Muscle of leg (tissue), 11 donors: ENCODE measurements around the gene FAM53B. TPM values are rescaled to one million over a fixed set of nuclear protein-coding genes. Genes with fewer than 3 reads are reported as not detected.

Source experiments
- DNase-seq: peaks from one replicate; pipeline ENCODE4 v3.0.0; 2013
- H3K27ac ChIP-seq: one replicate; pipeline ENCODE4 v1.5.1; 2013; ENCODE audit warnings: mild to moderate bottlenecking, low read length, control low read depth
- H3K27me3 ChIP-seq: one replicate; pipeline ENCODE4 v1.6.1; 2013; ENCODE audit warnings: low read length; ENCODE audit not compliant: control insufficient read depth, insufficient read depth
- H3K36me3 ChIP-seq: one replicate; pipeline ENCODE4 v1.6.1; 2013; ENCODE audit warnings: low read length; ENCODE audit not compliant: control insufficient read depth, insufficient read depth
- H3K4me1 ChIP-seq: one replicate; pipeline ENCODE4 v1.6.1; 2013; ENCODE audit warnings: low read length; ENCODE audit not compliant: control insufficient read depth, insufficient read depth
- H3K4me3 ChIP-seq: one replicate; pipeline ENCODE4 v1.5.1; 2013; ENCODE audit warnings: low read length, control low read depth
- H3K9me3 ChIP-seq: replicated peaks from 2 replicates; pipeline ENCODE4 v1.6.1; 2013; ENCODE audit warnings: low read depth, low read length; ENCODE audit not compliant: control insufficient read depth
- WGBS: methylation state at CpG from one replicate; pipeline ENCODE4 v1.1.5; 2013; ENCODE audit warnings: missing lambda C conversion rate; ENCODE audit not compliant: insufficient coverage; 5-methylcytosine and 5-hydroxymethylcytosine counted together
- polyA plus RNA-seq, 8 donors: library from polyadenylated mRNA; unstranded; fragments of 120-200 nt; gene quantifications; one replicate each; pipeline versions ENCODE4 v1.2.1 to v1.2.3, GENCODE V29; 2013; ENCODE audit warnings: inconsistent platforms in 1 of 8, low replicate concordance in 1 of 8; ENCODE audit not compliant: insufficient read length in 8 of 8, insufficient read depth in 1 of 8
- total RNA-seq: library from RNA; stranded (reverse); fragments of 120-200 nt; gene quantifications from one replicate; pipeline ENCODE4 v1.2.4, GENCODE V29; 2013

FAM53B gene
- total and polyA plus RNA-seq, 9 donors, result 23.6 to 31.2 (median 27.0) TPM

DNA sequence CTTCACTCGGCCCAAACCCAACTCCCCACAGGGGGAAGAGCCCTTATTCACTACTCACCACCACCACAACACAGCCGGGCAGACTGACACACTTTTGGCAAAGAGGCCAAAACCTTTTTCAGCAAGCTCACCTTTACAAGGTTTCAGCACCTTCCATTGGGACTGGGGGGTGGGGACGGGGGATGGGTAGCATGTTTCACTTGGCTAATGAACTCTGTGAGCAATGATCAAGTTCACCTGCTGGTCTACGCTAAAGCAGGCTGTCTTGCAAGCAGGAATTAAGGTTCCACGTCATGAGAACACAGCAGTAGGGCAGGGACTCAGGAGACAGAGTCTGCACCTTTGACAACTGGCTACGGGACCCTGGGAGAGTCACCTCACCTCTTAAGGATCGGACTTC, 7.0 kb downstream of the FAM53B start:
- Histone ChIP-seq H3K9me3 (no peaks in the 10 kb centered on the region), H3K4me1 (peaks cover 96% of the 10 kb centered on the region), H3K4me3 (no peak overlapping the region), H3K36me3 (peaks cover 12% of the 10 kb centered on the region), H3K27me3 (no peaks in the 10 kb centered on the region), H3K27ac (peak overlapping the region; percentile 74)
- WGBS, result 80% methylated on average over 3 of the region's 7 CpGs
- DNase-seq, result no peak

DNA sequence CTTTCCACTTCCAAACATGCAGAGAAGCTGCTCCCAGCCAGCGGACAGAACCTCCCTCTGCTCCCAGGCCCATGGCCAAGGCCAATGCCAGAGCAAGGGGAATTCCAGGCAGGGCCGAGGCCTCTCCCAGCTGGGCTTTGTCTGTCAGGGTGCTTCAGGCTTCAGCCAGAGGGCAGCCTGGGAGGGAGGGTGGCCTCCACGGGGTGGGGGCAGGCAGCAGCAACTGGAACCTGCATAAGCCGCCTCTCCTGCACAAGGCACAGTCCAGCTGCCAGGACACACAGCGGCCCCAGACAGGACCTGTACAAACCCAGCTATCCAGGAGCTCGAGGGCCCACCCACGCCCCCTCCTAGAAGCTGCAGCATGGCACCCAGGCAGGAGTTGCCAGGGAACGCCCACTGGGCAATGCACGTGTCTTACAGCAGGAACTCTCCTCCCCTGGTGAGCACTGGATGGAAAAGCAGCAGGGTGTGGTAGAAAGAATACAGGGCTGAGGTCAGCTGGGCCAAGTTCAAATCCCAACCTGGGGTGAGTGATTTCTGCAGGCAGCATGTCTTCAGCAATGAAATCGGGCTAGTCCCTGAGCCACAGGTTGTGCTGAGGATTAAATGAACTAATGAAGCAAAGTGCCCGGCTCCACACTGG, 7.6 kb downstream of the FAM53B start:
- H3K36me3 ChIP-seq, result peaks cover 17% of the 10 kb centered on the region
- H3K9me3 ChIP-seq, result no peaks in the 10 kb centered on the region
- WGBS, result 49% methylated on average over 7 of the region's 11 CpGs
- H3K4me3 ChIP-seq, result no peak overlapping the region
- H3K27ac ChIP-seq, result peak overlapping the region; percentile 74
- peak; percentile 89 for DNase-seq
- H3K27me3 ChIP-seq, result no peaks in the 10 kb centered on the region
- H3K4me1 ChIP-seq, result peaks cover 91% of the 10 kb centered on the region

DNA sequence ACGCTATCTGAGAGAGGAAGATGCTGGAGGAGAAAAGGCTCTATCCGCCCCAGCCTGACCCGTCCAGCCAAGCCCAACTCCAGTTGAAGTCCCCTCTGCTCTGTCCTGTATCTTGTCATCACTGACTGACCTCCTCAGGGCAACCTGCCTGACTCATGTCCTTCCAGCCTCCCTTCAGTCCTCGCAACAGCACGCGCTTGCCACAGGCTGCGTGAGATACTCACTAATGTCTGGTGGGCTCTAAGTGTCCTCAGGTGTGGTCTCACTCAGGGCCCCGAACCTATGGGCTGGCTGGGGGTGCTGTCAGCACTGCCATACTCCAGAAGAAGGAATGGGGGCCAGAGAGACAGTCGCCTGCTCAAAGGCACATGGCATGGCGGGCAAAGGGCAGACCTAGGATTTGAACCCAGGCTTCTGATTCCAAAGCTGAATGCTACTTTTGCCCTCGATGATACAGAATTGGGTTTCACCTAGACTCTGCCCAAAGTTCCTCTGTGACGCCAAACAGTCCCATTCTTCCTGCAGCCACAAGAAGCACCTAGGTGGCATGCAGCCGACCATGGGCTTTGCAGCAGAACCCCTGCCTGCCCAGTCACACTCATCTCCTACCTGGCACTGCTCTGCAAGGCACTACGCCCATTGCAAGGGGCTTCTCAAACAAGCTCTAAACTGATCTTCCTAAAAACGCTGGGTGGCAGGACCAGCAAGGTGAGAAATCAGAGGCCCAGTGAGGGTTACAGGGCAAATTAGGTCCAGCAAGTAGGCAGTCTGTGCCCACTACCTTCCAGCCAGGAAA, 8.5 kb downstream of the FAM53B start:
- no peaks in the 10 kb centered on the region for H3K9me3 ChIP-seq
- H3K4me3 ChIP-seq, result no peak overlapping the region
- peak overlapping the region; percentile 74 for H3K27ac ChIP-seq
- peaks cover 22% of the 10 kb centered on the region for H3K36me3 ChIP-seq
- WGBS, result 93% methylated on average over 12 of the region's 15 CpGs
- no peak for DNase-seq
- H3K27me3 ChIP-seq, result no peaks in the 10 kb centered on the region
- peaks cover 82% of the 10 kb centered on the region for H3K4me1 ChIP-seq

DNA sequence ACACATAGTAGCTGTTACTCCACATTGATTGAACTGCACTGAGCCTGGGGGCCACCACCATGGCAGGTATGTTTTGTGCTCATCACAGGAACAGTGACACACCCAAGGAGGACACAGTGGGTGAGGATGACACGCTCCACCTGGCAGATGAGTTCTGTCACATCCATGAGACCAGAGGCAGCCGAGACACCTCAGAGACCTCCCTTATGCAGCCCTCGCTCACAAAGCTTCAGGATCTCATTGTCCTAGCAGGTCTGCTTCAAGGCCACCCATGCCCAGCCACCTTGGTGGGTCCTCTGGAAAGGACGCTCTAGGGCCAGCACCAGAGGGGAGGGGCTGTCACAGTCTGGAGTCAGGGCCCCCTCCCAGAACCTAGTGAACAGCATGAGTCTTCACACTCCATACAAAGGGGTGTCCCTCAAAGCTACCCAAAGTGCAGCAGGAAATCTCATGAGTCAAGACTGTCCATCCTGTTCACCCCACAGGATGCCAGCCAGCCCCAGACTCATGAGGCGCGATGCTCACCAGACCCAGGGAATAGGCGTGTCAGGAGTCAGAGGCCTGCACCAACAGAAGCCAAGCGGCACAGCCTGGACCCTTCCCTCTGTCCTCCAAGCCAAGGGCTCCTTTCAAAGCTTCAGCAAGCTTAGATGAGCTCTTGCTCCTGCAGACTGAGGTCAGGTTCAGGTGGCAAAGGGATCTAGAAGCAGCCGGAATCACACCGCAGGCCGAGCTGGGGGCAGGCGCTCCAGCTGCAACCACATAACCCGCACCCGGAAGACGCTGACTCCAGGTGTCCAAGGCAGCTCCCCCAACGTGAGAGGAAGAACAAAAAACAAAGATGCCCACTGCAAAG, 9.6 kb downstream of the FAM53B start:
- 91% methylated on average over 13 of the region's 16 CpGs for WGBS
- Histone ChIP-seq H3K4me1 (peaks cover 79% of the 10 kb centered on the region), H3K27me3 (no peaks in the 10 kb centered on the region), H3K9me3 (no peaks in the 10 kb centered on the region), H3K36me3 (peaks cover 25% of the 10 kb centered on the region), H3K4me3 (no peak overlapping the region), H3K27ac (peak overlapping the region; percentile 29)
- DNase-seq, result no peak

DNA sequence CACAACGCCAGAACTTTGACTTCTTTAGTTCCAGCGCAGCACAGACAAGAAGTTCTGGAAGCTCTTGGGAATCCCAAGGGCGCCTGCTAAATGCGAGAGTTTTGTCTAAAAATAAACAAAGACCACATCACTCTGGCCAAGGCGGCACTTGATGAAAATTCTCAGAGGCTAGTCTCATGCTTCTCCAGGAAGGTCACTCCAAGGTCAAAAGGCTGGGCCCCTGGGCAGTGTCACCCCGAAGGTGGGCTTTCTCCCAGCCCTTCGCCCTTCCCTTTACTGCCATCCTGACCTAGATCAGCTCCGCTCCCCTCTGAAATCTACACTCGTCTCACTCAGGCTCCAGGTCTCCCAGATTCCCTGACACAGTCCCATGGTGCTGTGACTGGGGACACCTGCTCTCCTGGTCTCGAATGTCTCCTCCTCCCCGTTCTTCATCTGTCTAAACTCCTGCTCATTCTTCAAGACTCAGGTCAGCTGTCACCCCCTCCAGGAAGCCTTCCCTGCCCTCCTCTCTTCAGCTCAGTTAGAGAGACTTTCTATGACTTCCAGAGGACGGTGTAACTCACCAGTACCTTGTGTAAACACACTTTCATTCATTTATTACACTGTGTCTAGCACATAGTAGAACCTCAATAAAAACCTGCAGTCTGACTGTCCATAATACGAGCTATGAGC, 10.5 kb downstream of the FAM53B start:
- DNase-seq, result peak; percentile 75
- H3K4me1 ChIP-seq, result peaks cover 79% of the 10 kb centered on the region
- no peaks in the 10 kb centered on the region for H3K27me3 ChIP-seq
- peaks cover 25% of the 10 kb centered on the region for H3K36me3 ChIP-seq
- 46% methylated on average over 13 of the region's 13 CpGs for WGBS
- no peaks in the 10 kb centered on the region for H3K9me3 ChIP-seq
- peak overlapping the region; percentile 81 for H3K27ac ChIP-seq
- no peak overlapping the region for H3K4me3 ChIP-seq

DNA sequence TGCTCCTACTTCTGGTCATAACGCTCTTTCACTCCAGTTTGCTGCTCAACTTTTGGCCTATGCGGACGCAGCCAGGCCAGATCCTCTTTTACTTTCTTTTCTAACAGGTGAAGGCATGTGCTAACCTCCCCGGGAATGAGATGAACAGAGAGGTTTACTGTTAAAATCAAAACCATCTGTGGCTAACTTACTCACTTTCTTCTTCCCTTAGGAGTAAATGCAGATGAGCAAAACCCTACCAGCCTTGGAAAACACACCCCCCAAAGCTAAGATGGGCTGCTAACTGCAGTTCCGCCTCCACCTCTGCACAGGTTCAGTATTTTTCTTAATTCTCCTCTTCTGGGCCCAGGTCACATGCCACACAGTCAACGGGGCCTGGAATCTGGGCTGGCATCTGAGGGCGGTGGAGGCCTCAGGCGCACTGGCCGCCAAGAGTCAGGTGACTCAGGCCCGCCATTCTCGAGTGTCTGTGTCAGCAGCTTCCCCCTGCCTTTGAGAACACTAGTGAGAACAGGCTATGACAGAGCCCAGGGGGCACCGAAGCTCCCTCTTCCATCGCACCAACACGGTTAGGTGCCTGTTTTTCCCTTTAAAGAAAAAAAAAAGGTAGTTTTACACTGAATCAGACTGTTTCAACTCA, 11.1 kb downstream of the FAM53B start:
- no peaks in the 10 kb centered on the region for H3K27me3 ChIP-seq
- H3K4me3 ChIP-seq, result no peak overlapping the region
- WGBS, result 40% methylated on average over 11 of the region's 14 CpGs
- H3K4me1 ChIP-seq, result peaks cover 80% of the 10 kb centered on the region
- peak overlapping the region; percentile 81 for H3K27ac ChIP-seq
- H3K9me3 ChIP-seq, result no peaks in the 10 kb centered on the region
- peak; percentile 66 for DNase-seq
- peaks cover 25% of the 10 kb centered on the region for H3K36me3 ChIP-seq

DNA sequence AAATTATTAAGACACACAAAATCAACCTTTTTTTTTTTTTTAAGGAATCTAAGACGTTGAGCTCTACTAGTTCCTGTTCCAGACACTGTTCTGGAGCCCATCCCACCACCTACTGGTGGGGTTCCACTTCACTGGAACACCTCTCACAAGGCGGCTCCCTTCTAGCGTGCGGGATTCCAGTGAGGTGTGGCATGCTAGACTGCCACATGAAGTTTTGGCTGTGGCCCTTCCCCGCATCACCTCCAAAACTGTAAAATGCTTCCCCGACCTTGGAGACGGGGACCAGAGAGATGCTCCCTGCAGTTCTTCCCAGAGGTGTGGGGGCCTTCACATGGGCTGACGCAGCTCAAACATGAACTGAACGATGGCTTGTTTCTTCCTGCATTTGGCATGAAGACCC, 12.6 kb downstream of the FAM53B start:
- no peaks in the 10 kb centered on the region for H3K27me3 ChIP-seq
- peaks cover 25% of the 10 kb centered on the region for H3K36me3 ChIP-seq
- H3K4me1 ChIP-seq, result peaks cover 76% of the 10 kb centered on the region
- WGBS, result 95% methylated on average over 4 of the region's 9 CpGs
- no peak for DNase-seq
- no peak overlapping the region for H3K4me3 ChIP-seq
- no peak overlapping the region for H3K27ac ChIP-seq
- H3K9me3 ChIP-seq, result no peaks in the 10 kb centered on the region

DNA sequence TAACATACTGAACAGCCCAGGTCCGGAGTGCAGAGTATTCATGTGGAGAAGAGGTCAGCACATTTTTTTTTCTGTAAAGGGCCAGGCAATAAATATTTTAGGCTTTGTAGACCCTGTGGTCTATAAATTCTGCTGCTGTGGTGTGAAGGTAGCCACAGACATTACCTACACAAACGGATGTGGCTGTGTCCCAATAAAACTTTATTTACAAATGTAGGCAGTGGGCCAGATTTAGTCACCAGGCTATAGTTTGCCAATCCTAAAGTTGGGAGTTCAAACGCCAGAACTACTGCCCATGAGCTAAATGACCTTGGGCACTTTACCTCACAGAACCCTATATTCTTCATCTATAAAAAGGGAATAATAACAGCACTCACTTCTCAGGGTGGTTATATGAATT, 13.4 kb downstream of the FAM53B start:
- H3K27ac ChIP-seq, result no peak overlapping the region
- H3K4me3 ChIP-seq, result no peak overlapping the region
- peaks cover 73% of the 10 kb centered on the region for H3K4me1 ChIP-seq
- DNase-seq, result no peak
- H3K36me3 ChIP-seq, result peaks cover 25% of the 10 kb centered on the region
- no peaks in the 10 kb centered on the region for H3K27me3 ChIP-seq
- no peaks in the 10 kb centered on the region for H3K9me3 ChIP-seq
- WGBS, result 60% methylated on average over 2 of the region's 3 CpGs

DNA sequence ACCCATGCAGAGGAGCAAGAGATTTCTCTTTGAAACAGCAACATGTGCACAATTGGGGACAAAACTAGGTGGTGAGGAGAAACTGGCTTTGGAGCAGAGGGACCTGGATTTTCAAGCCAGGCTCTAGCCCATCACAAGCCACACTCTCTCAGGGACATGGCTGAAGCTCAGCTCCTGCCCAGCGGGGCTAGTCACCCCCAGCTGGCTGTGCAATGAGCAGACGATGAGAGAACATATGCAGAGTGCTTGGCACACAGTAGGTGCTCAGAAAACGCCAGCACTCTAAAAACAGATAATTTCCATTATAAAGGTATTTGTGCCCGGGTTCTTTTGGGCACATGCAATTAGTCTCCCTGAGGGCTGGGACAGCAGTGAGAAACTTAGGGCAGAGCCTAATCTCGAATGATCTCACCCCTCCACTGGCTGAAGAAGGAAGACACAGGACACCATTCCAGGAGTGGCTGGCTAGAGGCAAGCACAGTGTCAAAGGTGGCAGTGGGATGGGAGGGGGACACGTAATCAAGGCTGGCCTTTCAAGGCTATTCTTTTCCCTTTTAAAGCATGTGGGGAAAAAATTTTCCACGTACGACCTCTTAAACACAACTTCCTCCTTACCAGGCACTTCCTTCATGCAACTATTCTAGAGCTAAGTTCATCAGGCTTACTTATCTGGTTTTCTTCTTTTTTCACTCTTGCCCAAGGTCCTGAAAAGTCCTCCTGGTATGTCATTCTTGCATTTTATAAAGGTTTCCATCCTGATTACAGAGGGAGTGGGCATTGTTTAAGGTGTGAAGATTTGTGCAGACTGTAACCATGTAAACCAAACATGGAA, 15.1 kb downstream of the FAM53B start:
- no CpG with 5 or more reads among the region's 8 CpGs for WGBS

More for the DNA sequence above, 15.1 kb downstream of the FAM53B start:
- peak; percentile 67 for DNase-seq
- Histone ChIP-seq H3K27me3 (no peaks in the 10 kb centered on the region), H3K4me3 (no peak overlapping the region), H3K27ac (peak overlapping the region; percentile 90), H3K36me3 (peaks cover 29% of the 10 kb centered on the region), H3K9me3 (no peaks in the 10 kb centered on the region), H3K4me1 (peaks cover 72% of the 10 kb centered on the region)
